ENCODE results near the gene TENM4.

TENM4 gene

DNA sequence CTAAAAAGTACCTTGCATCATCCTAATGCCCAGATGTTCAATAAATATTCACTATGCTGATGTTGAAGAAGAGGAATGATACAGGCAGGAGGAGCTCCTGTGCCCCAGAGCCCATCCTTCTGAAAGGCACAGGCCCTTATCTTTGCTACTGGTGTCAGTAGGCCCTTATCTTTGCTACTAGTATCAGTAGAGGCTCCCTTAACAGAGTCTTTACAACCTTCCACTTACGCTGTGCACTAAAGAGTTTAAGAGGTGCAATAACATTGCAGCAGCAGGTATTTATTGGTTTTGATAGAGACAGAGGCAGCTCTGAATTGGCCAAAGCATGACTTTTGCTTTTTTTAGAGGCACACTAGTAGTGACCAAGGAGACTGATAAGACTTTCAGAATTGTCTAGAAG, 174.4 kb downstream of the TENM4 start:
- ChIA-PET POLR2A (no interaction called here), CTCF (no interaction called here)
- no peak for DNase-seq (ENCODE audit: extremely low spot score)
- TF ChIP-seq ARNT (IDR thresholded peaks at IDR 0.05) (no peak), SP1 (IDR thresholded peaks at IDR 0.05) (no peak), CTBP1 (IDR thresholded peaks at IDR 0.05; ENCODE audit: borderline replicate concordance) (no peak), TARDBP (IDR thresholded peaks at IDR 0.05) (no peak)
- TF ChIP-seq, protein P1, sequence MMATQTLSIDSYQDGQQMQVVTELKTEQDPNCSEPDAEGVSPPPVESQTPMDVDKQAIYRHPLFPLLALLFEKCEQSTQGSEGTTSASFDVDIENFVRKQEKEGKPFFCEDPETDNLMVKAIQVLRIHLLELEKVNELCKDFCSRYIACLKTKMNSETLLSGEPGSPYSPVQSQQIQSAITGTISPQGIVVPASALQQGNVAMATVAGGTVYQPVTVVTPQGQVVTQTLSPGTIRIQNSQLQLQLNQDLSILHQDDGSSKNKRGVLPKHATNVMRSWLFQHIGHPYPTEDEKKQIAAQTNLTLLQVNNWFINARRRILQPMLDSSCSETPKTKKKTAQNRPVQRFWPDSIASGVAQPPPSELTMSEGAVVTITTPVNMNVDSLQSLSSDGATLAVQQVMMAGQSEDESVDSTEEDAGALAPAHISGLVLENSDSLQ (IDR thresholded peaks at IDR 0.05) = no peak

DNA sequence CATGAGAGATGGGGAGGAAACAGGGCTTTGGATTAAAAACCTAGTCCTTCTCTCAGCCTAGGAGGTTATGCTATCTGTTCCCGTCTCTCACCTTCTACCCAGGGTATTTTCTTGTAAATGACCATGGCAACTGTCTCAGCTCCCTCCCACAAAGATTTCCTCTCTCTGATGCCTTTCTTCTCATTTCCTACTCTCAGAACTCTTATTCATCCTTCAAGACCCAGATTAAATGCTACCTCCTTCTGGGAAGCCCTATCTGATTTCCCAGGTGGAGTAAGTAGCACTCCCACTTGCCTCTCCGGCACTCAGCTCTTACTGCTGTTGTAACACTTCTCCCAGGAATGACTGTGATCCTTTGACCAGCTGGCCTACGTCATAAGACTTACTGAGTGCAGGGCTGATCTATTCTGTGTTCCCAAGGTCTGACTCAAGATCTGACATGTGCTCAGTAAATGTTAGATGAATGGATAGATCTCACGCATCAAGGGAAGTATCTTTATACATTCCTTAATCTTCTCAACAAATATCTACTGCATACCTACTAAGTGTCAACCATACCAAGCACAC, 175.0 kb downstream of the TENM4 start:
- no peak for DNase-seq (ENCODE audit: extremely low spot score)
- ChIA-PET CTCF (no interaction called here), POLR2A (no interaction called here)
- no peak for TF ChIP-seq FOXA1 (IDR thresholded peaks at IDR 0.05)
- TF ChIP-seq CTBP1 (IDR thresholded peaks at IDR 0.05; ENCODE audit: borderline replicate concordance) = no peak
- no peak for TF ChIP-seq L3MBTL2 (conservative IDR thresholded peaks at IDR 0.05)
- TF ChIP-seq, protein P1 (IDR thresholded peaks at IDR 0.05) = no peak
- no peak for TF ChIP-seq FOXK2 (IDR thresholded peaks at IDR 0.05)
- TF ChIP-seq ELF4 (IDR thresholded peaks at IDR 0.05) = no peak
- TF ChIP-seq BHLHE40 (IDR thresholded peaks at IDR 0.05; ENCODE audit: borderline replicate concordance) = no peak

DNA sequence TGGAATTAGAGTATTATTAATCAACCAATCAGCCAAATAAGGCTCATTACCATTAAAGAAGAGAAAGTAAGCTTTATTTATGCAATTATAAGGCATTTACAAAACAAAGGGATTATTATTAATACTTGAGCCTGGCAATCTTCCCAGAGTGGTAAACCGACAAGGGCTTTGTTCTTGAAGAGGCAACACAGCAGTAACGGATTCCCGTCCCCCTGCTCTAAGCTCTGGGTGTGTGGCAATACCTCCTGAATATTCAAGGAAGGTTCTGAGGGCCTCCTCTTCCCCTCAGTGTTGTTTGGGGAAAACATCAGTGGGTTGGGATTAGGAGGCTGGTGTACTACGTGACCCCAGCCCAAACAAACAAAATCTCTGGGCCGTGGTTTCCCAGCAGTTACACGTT, 176.5 kb downstream of the TENM4 start:
- TF ChIP-seq TARDBP (IDR thresholded peaks at IDR 0.05) (no peak), NFRKB (IDR thresholded peaks at IDR 0.05) (no peak), ELF4 (IDR thresholded peaks at IDR 0.05) (no peak), FOXM1 (IDR thresholded peaks at IDR 0.05; ENCODE audit: borderline replicate concordance) (no peak), ARNT (IDR thresholded peaks at IDR 0.05) (no peak)
- POLR2A ChIA-PET = interaction anchor here (0.6 kb wide), 1 partner anchor 147 kb away, joined by 3 read pairs; no protein-coding TSS in a partner anchor
- DNase-seq (ENCODE audit: extremely low spot score) = no peak
- CTCF ChIA-PET = no interaction called here

DNA sequence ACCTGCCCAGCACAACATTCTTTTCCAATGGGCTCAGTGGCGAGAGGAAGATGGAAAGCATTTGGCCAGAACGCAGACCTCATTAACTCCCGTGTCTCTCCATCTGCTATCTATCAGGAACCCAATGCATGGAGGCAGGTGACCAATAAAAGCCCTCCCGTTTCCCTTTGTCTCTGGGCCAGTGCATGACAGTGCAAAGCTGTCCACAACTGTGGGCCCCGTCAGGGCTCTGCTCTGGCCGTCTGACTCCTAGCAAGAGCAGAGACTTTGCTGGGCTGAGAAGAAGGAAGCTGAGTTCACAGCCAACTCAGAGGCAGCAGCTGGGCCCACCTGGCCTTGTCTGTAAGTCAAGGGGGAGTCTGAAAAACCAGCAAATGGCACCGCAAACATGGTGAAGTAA, 177.8 kb downstream of the TENM4 start:
- TF ChIP-seq TARDBP (IDR thresholded peaks at IDR 0.05) (no peak), ELF4 (IDR thresholded peaks at IDR 0.05) (no peak), BHLHE40 (IDR thresholded peaks at IDR 0.05; ENCODE audit: borderline replicate concordance) (no peak), LEF1 (IDR thresholded peaks at IDR 0.05; ENCODE audit: borderline replicate concordance) (no peak), ZNF384 (IDR thresholded peaks at IDR 0.05) (no peak), FOXA1 (IDR thresholded peaks at IDR 0.05) (no peak)
- ChIA-PET CTCF (no interaction called here), POLR2A (no interaction called here)
- no peak for DNase-seq (ENCODE audit: extremely low spot score)

DNA sequence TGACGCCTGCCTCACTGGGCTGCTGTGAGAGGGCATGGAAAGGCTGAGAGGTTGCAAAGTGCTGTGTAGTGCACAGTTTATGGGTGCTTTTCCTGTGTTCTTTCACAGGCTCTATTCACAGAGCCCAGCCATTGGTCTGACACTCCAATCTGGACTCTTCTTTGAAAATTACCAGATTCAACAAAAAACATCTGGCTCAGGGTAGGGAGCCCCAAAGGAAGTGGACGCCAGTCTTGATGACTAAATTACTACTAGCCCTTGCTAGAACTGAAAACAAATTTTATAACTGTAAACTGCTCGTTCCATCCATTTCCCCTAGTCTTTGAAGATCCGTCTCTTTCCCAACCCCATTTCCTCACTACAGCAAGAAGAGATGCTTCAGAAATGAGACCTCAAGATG, 178.6 kb downstream of the TENM4 start:
- no peak for DNase-seq (ENCODE audit: extremely low spot score)
- ChIA-PET POLR2A (no interaction called here), CTCF (no interaction called here)
- no peak for TF ChIP-seq SP1 (IDR thresholded peaks at IDR 0.05)
- no peak for TF ChIP-seq ARNT (IDR thresholded peaks at IDR 0.05)
- no peak for TF ChIP-seq L3MBTL2 (conservative IDR thresholded peaks at IDR 0.05)
- TF ChIP-seq FOXK2 (IDR thresholded peaks at IDR 0.05) = no peak
- TF ChIP-seq SUZ12 (IDR thresholded peaks at IDR 0.05) = no peak
- no peak for TF ChIP-seq BHLHE40 (IDR thresholded peaks at IDR 0.05; ENCODE audit: borderline replicate concordance)
- no peak for TF ChIP-seq NFRKB (IDR thresholded peaks at IDR 0.05)
- no peak for TF ChIP-seq LEF1 (IDR thresholded peaks at IDR 0.05; ENCODE audit: borderline replicate concordance)
- TF ChIP-seq, protein P1 (IDR thresholded peaks at IDR 0.05) = no peak
- TF ChIP-seq CTBP1 (IDR thresholded peaks at IDR 0.05; ENCODE audit: borderline replicate concordance) = no peak
- no peak for TF ChIP-seq TARDBP (IDR thresholded peaks at IDR 0.05)

DNA sequence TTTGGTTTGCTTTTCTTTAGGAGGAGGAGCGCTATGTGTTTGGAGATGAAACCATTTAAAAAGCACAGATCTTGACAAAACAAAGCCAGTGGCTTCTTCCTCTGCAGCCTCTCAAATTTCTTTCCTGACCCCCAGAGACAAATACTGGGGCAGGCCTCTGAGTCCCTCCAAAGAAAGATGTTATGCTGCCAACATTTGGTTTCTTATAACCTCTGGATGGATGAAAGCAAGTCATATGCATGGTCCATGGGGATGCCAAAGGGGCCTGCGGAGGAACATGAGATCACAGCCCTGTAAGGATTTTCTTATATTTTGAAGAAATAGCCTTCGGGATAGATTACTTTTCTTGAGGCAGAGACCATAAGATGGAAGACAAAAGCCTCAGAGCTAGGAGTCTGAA, 179.1 kb downstream of the TENM4 start:
- ChIA-PET POLR2A (no interaction called here), CTCF (no interaction called here)
- no peak for TF ChIP-seq HDGF (IDR thresholded peaks at IDR 0.05; ENCODE audit: borderline replicate concordance)
- no peak for TF ChIP-seq CTBP1 (IDR thresholded peaks at IDR 0.05; ENCODE audit: borderline replicate concordance)
- no peak for TF ChIP-seq ELF4 (IDR thresholded peaks at IDR 0.05)
- no peak for TF ChIP-seq NFRKB (IDR thresholded peaks at IDR 0.05)
- TF ChIP-seq FOXM1 (IDR thresholded peaks at IDR 0.05; ENCODE audit: borderline replicate concordance) = no peak
- TF ChIP-seq, protein P1 (IDR thresholded peaks at IDR 0.05) = no peak
- no peak for TF ChIP-seq BHLHE40 (IDR thresholded peaks at IDR 0.05; ENCODE audit: borderline replicate concordance)
- no peak for TF ChIP-seq FOXA1 (IDR thresholded peaks at IDR 0.05)
- no peak for TF ChIP-seq LEF1 (IDR thresholded peaks at IDR 0.05; ENCODE audit: borderline replicate concordance)
- no peak for TF ChIP-seq SUZ12 (IDR thresholded peaks at IDR 0.05)
- no peak for TF ChIP-seq FOXK2 (IDR thresholded peaks at IDR 0.05)
- TF ChIP-seq SP1 (IDR thresholded peaks at IDR 0.05) = no peak
- no peak for TF ChIP-seq TARDBP (IDR thresholded peaks at IDR 0.05)
- no peak for TF ChIP-seq ARNT (IDR thresholded peaks at IDR 0.05)
- no peak for TF ChIP-seq L3MBTL2 (conservative IDR thresholded peaks at IDR 0.05)
- no peak for TF ChIP-seq ZNF384 (IDR thresholded peaks at IDR 0.05)
- no peak for DNase-seq (ENCODE audit: extremely low spot score)

Data from HEK293T (cell line).